ENCODE results near the gene TRIM42.

TRIM42 gene

DNA sequence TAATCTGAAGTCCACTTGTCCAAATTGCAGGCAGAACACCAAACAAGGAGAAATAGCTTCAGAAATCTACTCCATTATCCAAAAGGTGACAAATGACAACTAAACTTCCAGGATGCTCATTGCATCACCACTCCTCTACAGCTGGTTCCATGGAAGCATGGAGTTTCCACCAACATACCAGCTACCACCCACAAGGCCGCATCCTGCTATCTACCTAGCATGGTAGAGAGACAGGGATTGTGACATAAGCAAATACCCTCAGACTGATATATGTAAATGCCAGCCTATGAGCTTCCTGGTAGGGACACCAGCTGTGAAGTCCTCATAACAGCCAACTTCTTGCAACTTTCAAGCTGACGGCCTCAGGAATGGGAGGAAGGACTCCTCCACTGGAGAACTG is at the start of gene TRIM42:
Gene TRIM42, plus strand, starts transcription at position 301 of the 400 bp plus-strand sequence. CDS start 166 bp downstream, outside the sequence.
- no peak for DNase-seq

DNA sequence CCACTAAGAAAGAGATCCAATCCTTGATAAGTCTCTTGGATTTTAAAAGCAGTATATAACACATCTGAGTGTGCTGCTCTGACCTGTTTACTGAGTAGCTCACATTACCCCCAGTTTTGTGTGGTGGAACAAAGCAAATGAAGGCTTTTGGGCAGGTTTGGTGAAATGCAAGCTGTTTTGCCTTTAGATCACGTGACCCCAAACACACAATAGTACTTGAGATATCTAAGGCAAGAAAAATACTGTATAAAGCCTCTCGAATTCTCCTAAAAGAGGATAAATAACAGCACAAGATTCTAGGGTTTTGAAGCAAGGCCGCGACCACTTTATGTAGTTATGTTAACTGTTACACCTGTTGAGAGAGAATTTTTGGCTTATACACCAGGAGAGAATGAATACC is 49.3 kb upstream of the TRIM42 start:
- DNase-seq = no peak

DNA sequence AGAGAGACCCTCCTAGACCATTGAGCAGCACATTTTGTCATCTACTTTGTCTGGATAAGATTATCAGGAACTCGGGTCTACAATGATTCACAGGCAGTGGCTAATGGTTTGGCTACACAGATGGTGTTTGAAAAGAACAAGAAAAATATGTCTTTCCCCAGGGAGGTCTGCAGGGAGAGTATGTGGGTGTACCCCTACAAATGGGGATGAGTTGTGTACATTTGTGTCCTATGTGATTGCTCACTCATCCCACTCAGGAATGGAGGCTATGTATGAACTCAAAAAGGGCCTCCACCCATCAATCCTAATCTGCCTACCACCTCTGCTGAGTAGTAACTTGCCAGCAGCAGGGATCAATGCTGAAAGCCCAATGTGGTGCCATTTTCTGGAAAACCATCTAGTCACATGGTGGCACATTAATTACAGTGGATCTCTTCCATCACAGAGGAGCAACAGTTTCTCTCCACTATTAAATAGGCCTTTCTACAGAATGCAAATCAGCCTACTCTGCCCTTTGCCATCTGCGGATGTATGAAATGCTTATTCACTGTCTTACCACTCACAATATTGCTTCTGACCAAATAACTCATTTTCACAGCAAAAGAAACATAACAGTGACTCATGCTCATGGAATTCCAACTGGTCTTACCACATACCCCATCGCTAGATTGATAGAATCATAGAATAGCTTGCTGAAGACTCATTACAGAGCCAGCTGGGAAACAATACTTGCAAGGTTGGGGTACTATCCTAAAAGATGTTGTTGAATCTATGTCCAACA is 48.3 kb upstream of the TRIM42 start:
- DNase-seq = no peak

DNA sequence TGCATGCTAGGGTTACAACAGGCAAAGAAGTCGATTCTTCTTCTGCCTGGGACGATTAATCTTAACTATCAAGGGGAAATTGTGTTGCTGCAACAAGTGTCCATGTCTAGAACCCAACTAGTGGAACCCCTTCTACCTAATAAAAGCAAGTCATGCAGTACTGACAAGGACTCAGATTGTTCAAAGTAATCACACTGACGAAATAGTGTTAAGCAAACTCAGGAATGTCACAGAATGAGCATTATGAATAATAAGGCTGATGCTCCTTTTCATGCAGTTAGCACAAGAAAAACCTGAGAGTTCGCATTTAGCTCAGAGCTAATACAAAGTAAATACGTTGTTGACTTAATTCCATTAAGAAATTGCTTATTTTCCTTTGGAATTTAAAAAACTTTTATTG is 47.5 kb upstream of the TRIM42 start:
- DNase-seq = no peak

DNA sequence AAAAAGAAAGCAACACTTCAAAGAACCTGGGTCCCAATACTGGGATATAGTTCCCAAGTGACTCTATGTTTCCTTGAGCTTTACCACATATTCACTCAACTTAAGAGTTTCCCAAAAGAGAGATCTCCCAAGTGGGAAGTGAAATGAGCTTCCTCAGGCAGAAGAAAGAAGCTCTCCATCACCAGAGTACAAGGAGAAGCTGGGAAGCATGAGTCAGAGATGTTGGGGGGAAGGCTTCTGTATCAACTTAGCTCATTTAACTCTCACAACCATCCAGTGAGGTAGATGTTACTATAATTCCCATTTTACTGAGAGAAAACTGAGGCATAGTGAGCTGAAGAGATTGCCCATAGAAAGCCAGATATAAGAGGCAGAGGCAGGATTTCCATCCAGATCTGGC is 47.0 kb upstream of the TRIM42 start:
- no peak for DNase-seq

DNA sequence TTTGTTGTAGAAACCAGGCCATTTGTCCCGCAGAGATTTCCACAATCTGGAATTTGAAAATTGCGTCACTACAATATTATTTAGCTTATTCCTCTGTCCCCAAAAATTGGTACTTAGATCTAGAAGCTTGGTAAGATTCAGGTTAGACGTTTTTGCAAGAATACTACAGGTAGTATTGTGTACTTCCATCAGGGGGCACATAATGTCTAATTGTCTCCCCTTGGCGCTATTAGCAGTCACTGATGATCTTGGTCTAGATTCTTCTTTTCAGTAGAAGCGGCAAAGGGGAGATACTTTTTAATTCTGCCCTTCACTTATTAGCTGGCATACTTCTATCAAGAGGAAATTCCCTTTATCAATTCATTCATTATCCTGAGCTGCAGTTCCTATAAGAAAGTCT is 42.6 kb upstream of the TRIM42 start:
- DNase-seq = no peak

DNA sequence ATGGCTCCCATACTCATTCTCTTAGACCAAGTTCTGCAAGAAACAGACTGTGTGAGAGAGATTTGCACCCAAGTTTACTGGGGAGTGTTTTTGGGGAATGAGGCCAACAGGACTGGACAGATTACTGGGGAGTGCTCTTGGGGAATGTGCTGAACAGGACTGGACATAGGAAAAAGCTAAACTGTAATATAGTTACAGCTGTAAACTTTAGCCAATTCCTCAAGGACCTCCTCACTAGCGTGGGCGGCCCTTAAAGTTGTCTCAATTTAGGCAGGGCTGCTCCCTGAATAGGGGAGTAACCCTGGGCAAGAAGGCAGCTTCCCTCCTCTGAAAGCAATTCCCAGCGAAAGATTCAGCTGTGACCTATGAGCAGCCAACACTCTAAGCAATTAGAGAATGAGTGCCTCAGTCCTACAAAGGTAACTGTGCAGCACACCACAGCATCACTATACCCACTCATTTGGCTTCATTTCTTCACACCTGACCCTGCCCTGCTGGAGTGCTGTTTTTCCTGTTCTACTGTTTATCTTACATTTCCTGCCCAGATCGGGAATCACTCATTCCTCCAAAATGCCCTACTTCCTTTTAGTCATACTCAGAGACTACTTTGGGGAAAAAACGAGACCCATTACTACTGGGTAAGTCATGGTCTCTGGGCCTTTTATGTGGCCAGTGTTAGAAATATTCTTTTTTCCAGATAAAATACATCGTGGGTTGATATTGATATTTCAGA is 41.3 kb upstream of the TRIM42 start:
- no peak for DNase-seq

DNA sequence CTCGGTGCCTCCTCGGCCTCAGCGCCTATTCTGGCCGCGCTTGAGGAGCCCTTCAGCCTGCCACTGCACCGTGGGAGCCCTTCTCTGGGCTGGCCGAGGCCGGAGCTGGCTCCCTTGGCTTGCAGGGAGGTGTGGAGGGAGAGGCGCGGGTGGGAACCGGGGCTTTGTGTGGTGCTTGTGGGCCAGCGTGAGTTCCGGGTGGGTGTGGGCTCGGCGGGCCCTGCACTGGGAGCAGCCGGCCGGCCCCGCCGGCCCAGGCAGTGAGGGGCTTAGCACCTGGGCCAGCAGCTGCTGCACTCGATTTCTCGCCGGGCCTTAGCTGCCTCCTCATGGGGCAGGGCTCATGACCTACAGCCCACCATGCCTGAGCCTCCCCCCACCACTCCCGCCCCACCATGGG is 26.6 kb upstream of the TRIM42 start:
- DNase-seq = no peak

DNA sequence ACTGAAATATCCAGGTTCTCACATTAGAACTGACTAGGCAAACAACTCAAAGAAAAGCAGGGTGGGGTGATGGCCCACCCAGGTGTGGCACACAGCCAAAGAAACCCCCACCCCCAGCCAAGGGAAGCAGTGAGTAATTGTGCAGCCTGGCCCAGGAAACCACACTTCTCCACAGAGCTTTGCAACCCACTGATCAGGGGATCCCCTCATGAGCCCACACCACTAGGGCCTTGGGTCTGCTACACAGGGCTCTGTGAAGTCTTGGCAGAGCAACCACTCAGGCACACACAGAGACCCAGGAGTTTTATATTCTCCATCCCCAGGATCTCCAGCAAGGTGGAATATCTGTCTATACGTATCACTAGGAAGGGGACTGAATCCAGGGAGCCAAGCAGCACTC is 22.2 kb upstream of the TRIM42 start:
- DNase-seq = no peak

DNA sequence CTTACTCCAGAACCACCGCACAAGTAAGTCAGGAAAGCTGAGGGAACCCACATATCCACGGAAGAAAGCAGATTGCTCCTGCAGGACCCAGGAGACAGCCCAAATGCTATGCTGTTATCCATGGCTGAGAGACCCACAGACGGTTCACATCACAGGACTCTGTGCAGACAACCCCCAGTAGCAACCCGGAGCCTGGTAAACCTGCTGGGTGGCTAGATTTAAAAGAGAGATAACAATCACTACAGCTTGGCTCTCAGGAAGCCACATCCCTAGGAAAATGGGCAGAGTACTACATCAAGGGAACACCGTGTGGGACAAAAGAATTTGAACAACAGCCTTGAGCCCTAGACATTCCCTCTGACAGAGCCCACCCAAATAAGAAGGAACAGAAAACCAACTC is 13.8 kb upstream of the TRIM42 start:
- no peak for DNase-seq

DNA sequence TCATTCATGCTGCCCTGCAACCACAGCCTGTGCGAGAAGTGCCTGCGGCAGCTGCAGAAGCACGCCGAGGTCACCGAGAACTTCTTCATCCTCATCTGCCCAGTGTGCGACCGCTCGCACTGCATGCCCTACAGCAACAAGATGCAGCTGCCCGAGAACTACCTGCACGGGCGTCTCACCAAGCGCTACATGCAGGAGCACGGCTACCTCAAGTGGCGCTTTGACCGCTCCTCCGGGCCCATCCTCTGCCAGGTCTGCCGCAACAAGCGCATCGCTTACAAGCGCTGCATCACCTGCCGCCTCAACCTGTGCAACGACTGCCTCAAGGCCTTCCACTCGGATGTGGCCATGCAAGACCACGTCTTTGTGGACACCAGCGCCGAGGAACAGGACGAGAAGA is 4.7 kb downstream of the TRIM42 start:
- DNase-seq = no peak

DNA sequence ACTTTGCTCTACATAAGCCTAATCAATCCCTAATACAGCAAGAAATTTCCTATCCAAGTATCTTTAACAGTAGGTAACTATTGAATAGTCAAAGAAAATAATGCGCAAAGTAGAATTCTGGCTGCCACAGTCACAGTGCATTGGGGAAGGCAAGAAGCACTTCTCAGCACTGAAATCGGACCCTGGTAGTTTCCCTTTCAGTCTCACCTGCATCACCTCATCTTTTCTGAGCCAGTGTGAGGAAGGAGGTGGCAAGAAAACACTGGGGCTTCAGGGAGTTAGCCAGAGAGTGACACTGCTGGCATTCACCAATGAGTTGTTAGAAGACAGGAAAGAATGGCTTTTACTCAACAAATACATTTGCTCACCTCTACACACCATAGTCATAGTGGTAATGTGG is 8.3 kb downstream of the TRIM42 start:
- no peak for DNase-seq

DNA sequence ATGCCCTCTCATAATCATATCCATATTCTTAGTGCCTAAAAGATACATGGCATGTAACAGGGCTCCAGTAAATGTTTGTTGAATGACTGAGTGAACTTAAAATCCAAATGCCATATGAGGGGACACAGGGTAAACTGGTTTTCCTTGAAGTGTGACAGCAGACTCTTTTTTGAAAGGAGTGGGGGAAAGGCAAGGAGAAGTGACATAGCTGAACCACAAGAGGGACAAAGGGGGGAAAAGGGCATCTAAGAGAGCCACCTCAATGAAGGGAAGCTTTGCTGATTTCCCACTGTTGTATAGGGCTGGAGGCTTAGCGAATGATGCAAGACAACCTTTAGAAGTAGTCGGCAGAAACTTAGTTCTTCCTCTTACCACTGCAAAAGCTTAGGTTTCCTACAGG is 9.1 kb downstream of the TRIM42 start:
- DNase-seq = no peak

DNA sequence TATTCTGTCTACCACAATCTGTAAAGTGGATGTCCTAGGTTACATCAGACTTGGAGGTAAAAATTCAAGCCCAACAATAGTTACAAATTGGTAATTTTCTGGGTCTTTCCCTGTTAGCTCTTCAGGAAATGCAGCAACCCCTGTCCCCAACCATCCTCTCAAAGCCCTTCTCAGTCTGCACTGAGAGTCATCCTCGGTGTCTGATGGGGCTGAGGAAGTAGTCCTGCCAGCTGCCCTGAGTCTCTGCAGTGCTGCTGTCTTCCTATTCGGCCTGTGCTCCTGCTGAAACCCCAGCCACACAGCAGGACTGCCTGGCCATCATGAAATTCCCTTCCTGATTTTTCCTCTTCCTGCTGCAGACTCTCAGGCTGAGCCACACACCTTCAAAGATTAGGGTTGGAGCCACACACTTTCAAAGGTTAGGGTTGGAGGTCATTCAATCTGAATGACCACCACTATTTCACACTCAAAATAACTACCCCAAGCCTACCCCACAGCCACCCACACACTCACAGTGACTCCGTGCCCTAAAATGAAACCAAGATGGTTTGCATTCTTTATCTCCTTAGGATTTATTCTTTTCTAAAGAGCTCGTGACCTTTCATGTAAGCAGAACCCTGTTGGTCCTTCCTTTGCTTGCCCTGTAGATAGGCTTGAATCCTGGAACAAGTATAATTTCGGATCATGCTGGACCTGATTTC is 17.6 kb downstream of the TRIM42 start:
- DNase-seq = no peak

DNA sequence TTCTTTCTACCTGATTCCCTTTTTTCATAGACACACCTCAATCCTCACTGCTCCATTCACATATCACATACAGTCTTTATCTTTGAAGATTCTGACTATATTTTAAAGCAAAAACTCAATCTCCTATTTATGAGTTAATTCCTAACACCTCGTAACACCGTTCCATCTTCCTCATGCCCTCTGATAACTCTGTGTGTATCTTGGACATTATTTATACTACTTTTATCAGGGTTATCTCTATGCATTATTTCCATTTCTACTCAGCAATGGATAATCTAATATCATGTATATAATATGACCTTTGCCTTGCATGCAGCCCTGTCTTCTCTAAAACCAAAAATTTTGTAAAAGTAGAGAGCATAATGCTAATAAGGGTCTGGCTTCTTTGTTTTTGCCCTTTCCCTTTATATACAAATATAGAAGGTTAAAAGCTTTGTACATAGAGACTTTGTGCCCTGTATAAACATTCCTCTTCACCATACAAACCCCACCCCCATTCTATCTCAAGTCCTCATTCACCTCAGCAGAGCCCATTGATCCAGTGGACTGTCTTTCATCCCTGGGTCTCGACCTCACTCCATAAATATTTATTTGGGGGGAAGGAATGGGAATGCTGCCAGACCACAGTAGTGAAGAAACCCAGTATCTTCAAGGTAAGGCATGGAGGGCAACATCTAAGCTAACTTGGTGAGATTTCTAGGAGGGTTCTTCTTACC is 21.8 kb downstream of the TRIM42 start:
- DNase-seq = no peak

DNA sequence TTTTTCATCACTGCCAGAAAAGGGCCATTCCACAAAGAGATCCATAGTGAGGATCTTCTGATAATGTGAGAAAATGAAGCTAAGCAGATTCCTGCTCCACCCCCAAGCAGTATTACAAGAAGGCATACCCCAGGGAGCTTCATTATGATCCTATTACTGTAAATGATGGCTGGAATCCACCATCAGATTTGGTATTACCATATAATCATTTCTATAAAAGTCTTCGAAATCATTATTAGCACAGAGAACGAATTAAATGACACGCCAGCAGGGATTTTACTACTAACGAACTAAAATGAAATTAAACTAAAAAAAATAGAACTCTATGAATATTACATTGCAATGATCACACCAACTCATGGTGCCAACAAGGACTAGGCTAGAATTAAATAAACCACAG is 24.4 kb downstream of the TRIM42 start:
- no peak for DNase-seq

DNA sequence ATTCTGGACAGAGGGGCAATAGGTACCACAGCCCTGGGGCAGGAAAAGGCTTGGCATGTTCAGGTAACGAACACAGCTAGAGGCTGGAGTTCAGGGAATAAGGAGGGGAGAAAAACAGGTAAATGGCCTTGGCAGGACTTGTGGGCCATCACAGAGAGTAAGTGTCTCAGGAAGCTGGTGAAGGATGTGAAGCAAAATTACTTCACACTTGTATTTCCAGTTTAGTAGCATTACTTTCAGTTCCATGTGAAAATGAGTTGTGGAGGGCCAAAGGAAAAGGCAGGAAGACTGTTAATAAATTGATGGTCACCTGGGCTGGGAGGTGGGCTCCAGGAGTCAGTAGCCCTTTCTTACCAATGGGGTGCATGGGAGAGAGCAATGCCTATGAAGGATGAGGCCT is 25.6 kb downstream of the TRIM42 start:
- DNase-seq = no peak

DNA sequence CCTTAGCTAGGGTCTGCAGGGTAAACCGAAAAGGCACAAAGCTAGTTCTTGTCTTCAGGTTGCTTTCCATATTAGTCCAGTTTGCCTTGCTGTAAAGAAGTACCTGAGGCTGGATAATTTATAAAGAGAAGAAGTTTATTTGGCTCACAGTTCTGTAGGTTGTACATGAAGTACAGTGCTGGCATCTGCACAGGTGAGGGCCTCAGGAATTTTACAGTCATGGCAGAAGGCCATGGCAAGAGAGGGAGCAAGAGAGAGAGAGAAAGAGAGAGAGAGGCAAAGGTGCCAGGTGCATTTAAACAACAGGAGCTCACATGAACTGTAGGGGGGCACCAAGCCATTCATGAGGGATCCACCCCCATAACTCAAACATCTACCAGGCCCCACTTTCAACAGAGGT is 26.9 kb downstream of the TRIM42 start:
- DNase-seq = no peak

DNA sequence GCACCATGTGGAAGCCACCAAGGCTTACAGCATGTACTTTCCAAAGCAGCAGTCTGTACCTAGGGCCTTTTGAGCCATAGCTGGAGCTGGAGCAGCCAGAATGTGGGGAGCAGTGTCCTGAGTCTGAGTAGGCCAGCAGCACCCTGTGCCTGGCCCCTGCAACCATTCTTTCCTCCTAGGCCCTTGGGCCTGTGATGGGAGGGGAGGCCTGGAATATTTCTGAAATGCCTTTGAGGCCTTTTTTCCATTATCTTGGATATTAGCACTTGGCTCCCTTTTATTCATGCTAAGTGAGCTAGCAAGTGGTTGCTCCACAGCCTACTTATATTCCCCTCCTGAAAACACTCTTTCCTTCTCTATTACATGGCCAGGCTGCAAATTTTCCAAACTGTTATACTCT is 28.1 kb downstream of the TRIM42 start:
- DNase-seq = no peak

DNA sequence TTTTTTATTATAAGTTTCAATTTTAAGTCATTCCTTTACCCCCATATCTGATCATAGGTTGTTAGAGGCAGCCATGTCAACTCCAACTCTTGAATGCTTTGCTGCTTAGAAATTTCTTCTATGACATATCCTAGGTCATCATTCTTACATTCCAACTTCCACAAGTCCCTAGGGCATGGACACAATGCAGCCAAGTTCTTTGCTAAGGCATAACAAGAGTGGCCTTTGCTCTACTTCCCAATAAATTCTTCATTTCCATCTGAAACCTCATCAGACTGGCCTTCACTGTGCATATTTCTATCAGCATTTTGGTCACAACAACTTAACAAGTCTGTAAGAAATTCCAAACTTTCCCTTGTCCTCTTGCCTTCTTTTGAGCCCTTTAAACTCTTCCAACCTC is 28.5 kb downstream of the TRIM42 start:
- DNase-seq = no peak

DNA sequence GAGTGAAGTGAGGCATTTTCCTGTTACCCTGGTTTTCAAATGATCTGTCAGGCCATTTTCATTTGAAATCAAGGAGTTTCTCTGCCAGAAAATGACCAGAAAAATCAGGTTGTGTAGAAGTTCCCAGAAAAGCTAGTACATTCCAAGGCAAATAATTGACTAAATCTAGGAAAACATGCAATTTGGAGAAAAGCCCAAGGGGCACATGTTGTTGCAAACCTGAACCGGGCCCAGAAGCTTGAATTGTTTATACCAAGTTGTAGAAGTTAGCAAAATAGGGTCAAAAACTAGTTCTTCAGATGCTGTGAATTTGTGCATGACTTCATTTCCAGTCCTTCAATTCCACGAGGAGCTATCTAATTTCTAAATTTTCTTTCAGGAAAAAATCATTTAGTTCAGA is 31.0 kb downstream of the TRIM42 start:
- no peak for DNase-seq

DNA sequence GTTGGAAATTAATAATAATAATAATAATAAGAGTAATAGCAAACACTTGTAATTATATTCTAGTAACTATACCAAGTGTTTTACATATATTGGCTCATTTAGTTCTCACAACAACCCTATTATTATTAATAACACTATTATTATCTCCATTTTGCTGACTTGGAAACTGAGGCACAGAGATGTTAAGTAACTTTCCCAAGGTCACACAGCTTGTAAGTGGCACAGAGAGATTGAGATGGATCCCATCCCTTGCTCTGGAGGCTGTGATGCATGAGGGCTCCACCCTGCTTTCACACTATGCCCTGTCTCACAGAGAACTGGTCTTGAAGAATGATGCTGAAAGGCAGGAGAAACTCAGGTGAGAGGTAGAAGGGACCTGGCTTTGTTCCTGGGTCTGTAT is 31.9 kb downstream of the TRIM42 start:
- no peak for DNase-seq

DNA sequence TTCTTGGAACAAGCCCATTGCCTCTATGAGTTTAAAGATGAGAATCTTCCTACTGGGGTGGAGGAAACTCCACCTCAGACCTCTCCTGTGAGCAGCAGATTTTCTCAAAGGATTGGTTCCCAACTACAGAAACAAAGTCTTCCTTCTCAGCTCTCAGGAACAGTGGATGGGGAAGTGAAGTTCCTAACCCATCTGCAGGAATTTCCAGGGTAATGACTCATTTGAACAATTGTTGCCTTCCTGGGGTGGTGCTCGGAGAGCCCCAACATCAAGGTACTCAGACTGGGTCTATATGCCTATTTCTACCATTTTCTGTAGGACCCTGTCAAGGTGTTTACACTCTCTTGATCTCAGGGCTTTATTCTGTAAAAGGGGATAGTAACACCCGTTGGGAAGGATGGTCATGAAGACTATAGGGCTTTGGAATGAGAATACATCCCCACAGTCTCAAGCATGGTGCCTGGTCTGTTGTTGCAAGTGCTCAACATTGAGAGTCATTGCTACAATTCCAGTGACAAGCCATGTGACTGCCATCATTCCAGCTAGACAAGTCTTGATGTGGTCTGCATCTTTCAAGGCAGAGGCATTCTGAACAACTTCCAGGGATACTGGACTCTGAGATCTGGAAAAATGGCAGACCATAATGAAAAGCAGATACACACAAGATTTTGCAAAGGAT is 33.0 kb downstream of the TRIM42 start:
- DNase-seq = no peak

Data from stimulated activated CD4-positive, alpha-beta T cell treated with anti-CD3 and anti-CD28 coated beads, Interleukin-4, amount 100 ng/mL, for 24 hours (primary cell).